Nephron (organoid): ENCODE data around the gene SMIM35.

ENCODE experiments used
- H3K27ac Mint-ChIP-seq, 3 experiments: 2 replicates each; pipeline ENCODE4 v1.8.0; 2020; ENCODE audit warnings: mixed read lengths in 3 of 3, mild to moderate bottlenecking in 2 of 3, moderate library complexity in 1 of 3
- H3K27me3 Mint-ChIP-seq: 2 replicates; pipeline ENCODE4 v1.8.0; 2021; ENCODE audit warnings: low read depth, mild to moderate bottlenecking, moderate library complexity, mixed read lengths
- H3K36me3 Mint-ChIP-seq: 2 replicates; pipeline ENCODE4 v1.8.0; 2020; ENCODE audit warnings: low read depth, mixed read lengths
- H3K4me1 Mint-ChIP-seq: 2 replicates; pipeline ENCODE4 v1.8.0; 2020; ENCODE audit warnings: mixed read lengths
- H3K4me3 Mint-ChIP-seq, 3 experiments: 2 replicates each; pipeline ENCODE4 v1.8.0; 2020; ENCODE audit warnings: mild to moderate bottlenecking in 3 of 3, mixed read lengths in 3 of 3, moderate library complexity in 2 of 3
- H3K9me3 Mint-ChIP-seq: 2 replicates; pipeline ENCODE4 v1.8.0; 2020; ENCODE audit warnings: mixed read lengths
- CTCF ChIP-seq, 3 experiments: fragments of 200-600 bp; sonication (generic); IDR thresholded peaks; one replicate each; pipeline ENCODE4 v1.5.0; 2021; ENCODE audit warnings: antibody characterized with exemption in 3 of 3; ENCODE audit not compliant: unreplicated experiment in 3 of 3

The SMIM35 gene

GRCh38 chr11:117970400-117971024 lies 116.3 kb downstream of the SMIM35 start:
- TF ChIP-seq CTCF (IDR thresholded peaks at IDR 0.05; ENCODE audit: unreplicated experiment in 3 of 3): no peak
- Mint-ChIP-seq H3K27me3 (peaks cover 30% of the 10 kb centered on the region), H3K27ac (no peak overlapping the region), H3K36me3 (no peaks in the 10 kb centered on the region), H3K4me3 (no peak overlapping the region), H3K9me3 (no peaks in the 10 kb centered on the region), H3K4me1 (peaks cover 6% of the 10 kb centered on the region)

GRCh38 chr11:117969160-117969991 lies 117.4 kb downstream of the SMIM35 start:
- H3K27ac Mint-ChIP-seq: no peak overlapping the region
- TF ChIP-seq CTCF (IDR thresholded peaks at IDR 0.05; ENCODE audit: unreplicated experiment in 3 of 3): no peak
- peaks cover 30% of the 10 kb centered on the region for H3K27me3 Mint-ChIP-seq
- H3K4me1 Mint-ChIP-seq: peaks cover 6% of the 10 kb centered on the region
- H3K9me3 Mint-ChIP-seq: no peaks in the 10 kb centered on the region
- H3K4me3 Mint-ChIP-seq: no peak overlapping the region
- no peaks in the 10 kb centered on the region for H3K36me3 Mint-ChIP-seq

GRCh38 chr11:117966908-117967307 lies 119.9 kb downstream of the SMIM35 start:
- H3K4me1 Mint-ChIP-seq: no peaks in the 10 kb centered on the region
- H3K27ac Mint-ChIP-seq: no peak overlapping the region
- peaks cover 24% of the 10 kb centered on the region for H3K27me3 Mint-ChIP-seq
- H3K4me3 Mint-ChIP-seq: no peak overlapping the region
- H3K36me3 Mint-ChIP-seq: no peaks in the 10 kb centered on the region
- no peak for TF ChIP-seq CTCF (IDR thresholded peaks at IDR 0.05; ENCODE audit: unreplicated experiment in 3 of 3)
- H3K9me3 Mint-ChIP-seq: no peaks in the 10 kb centered on the region

GRCh38 chr11:117962826-117963225 lies 123.9 kb downstream of the SMIM35 start:
- Mint-ChIP-seq H3K4me1 (no peaks in the 10 kb centered on the region), H3K4me3 (no peak overlapping the region), H3K9me3 (peaks cover 4% of the 10 kb centered on the region), H3K27me3 (no peaks in the 10 kb centered on the region), H3K36me3 (no peaks in the 10 kb centered on the region), H3K27ac (no peak overlapping the region)
- TF ChIP-seq CTCF (IDR thresholded peaks at IDR 0.05; ENCODE audit: unreplicated experiment in 3 of 3): no peak

GRCh38 chr11:117961896-117962295 lies 124.9 kb downstream of the SMIM35 start:
- H3K27ac Mint-ChIP-seq: no peak overlapping the region
- H3K4me1 Mint-ChIP-seq: no peaks in the 10 kb centered on the region
- no peak overlapping the region for H3K4me3 Mint-ChIP-seq
- peaks cover 10% of the 10 kb centered on the region for H3K9me3 Mint-ChIP-seq
- H3K36me3 Mint-ChIP-seq: no peaks in the 10 kb centered on the region
- no peak for TF ChIP-seq CTCF (IDR thresholded peaks at IDR 0.05; ENCODE audit: unreplicated experiment in 3 of 3)
- no peaks in the 10 kb centered on the region for H3K27me3 Mint-ChIP-seq
